Measurements from ENCODE around the gene MAN2C1.

MAN2C1 gene

GRCh38 chr15:75359537-75360250 lies 8.7 kb downstream of the MAN2C1 start:
- no peak overlapping the region for H3K27ac Mint-ChIP-seq
- no peak overlapping the region for H3K4me3 Mint-ChIP-seq
- TF ChIP-seq CTCF (IDR thresholded peaks at IDR 0.05; ENCODE audit: unreplicated experiment in 3 of 3) = no peak
- no peaks in the 10 kb centered on the region for H3K9me3 Mint-ChIP-seq
- H3K36me3 Mint-ChIP-seq (ENCODE audit: low read depth) = peaks cover 9% of the 10 kb centered on the region
- H3K4me1 Mint-ChIP-seq = no peaks in the 10 kb centered on the region
- H3K27me3 Mint-ChIP-seq (ENCODE audit: low read depth) = peaks cover 3% of the 10 kb centered on the region

DNA sequence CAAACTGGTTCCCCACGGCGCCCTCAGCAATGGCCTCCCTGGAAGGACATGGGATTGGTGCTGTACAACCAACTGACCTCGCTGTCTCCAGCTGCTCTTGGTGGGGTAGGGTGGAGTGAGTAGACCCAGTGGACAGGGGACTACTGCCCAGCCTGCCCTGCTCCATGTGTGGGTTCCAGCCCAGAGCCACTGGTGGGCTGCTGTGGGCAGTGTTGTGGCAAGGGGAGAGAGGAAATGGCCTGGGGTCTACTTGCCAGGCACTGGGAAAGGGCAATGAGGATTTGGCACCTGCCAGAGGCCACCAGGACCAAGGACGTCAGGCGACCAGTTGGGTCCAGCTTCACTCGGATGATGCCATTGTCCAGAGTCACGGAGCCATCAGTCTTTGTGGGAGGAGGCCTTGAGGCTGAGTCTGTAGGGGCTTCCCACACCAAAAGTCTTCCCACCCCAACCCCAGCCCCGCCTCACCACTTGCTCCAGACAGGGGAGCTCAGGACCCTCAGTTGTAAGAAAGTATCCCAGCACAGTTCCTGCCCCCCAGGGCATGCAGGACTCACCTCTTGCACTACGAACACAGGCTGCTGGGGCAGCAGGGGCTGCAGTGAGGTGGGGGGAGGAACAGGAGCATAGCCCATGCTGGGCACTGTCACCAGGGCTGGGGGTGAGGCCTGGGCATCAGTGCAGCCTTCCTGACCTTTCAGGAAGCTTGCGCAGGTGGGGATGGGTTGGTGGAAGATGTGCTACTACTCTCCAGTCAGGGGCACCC lies 9.5 kb downstream of the MAN2C1 start:
- Mint-ChIP-seq H3K9me3 (no peaks in the 10 kb centered on the region), H3K27me3 (ENCODE audit: low read depth) (no peaks in the 10 kb centered on the region), H3K27ac (no peak overlapping the region), H3K36me3 (ENCODE audit: low read depth) (peaks cover 10% of the 10 kb centered on the region), H3K4me1 (no peaks in the 10 kb centered on the region), H3K4me3 (no peak overlapping the region)
- no peak for TF ChIP-seq CTCF (IDR thresholded peaks at IDR 0.05; ENCODE audit: unreplicated experiment in 3 of 3)

GRCh38 chr15:75357976-75358673 lies 10.3 kb downstream of the MAN2C1 start:
- Mint-ChIP-seq H3K4me3 (no peak overlapping the region), H3K36me3 (ENCODE audit: low read depth) (peaks cover 10% of the 10 kb centered on the region), H3K4me1 (no peaks in the 10 kb centered on the region), H3K27ac (no peak overlapping the region), H3K9me3 (no peaks in the 10 kb centered on the region), H3K27me3 (ENCODE audit: low read depth) (no peaks in the 10 kb centered on the region)
- no peak for TF ChIP-seq CTCF (IDR thresholded peaks at IDR 0.05; ENCODE audit: unreplicated experiment in 3 of 3)

DNA sequence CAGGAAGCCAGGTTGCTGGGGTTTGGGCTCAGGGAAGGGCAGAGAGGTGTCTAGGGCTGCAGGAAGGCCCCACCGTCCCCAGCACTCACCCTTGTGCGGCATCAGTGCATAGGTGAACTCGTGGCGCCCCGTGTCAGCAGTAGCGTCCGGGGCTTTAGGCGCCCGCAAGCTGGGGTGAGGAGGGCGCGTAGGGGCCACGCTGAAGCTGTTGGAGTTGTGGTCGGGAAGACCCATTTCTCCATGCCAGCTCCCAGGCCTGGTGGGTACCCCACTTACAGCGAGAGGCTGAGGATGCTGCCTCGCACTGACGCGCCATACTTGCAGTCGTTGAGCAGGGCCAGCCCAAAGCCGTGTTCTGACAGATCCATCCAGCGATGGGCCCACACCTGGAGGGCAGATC lies 11.9 kb downstream of the MAN2C1 start:
- H3K9me3 Mint-ChIP-seq = no peaks in the 10 kb centered on the region
- no peaks in the 10 kb centered on the region for H3K27me3 Mint-ChIP-seq (ENCODE audit: low read depth)
- no peak for TF ChIP-seq CTCF (IDR thresholded peaks at IDR 0.05; ENCODE audit: unreplicated experiment in 3 of 3)
- H3K27ac Mint-ChIP-seq = no peak overlapping the region
- no peaks in the 10 kb centered on the region for H3K4me1 Mint-ChIP-seq
- H3K36me3 Mint-ChIP-seq (ENCODE audit: low read depth) = peaks cover 10% of the 10 kb centered on the region
- H3K4me3 Mint-ChIP-seq = no peak overlapping the region

DNA sequence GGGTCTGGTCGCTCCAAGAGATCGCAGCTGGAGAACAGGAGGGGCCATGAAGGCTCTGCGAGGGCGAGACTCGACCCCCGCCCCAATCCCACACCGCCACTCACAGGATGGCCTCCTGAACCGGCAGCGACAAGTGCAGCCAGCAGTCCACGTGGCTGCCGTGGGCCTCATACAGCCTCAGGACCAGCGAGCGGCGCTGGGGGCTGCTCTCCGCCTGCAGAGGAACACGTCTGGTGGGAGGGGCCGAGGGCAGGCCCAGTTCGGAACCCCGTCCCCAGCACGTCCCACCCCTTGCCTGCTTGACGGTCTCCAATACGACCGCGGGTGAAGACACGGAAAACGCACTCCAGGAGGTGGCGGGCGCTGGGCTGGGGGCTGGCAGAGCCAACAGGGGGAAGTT lies 12.4 kb downstream of the MAN2C1 start:
- no peak for TF ChIP-seq CTCF (IDR thresholded peaks at IDR 0.05; ENCODE audit: unreplicated experiment in 3 of 3)
- no peak overlapping the region for H3K4me3 Mint-ChIP-seq
- no peak overlapping the region for H3K27ac Mint-ChIP-seq
- peaks cover 10% of the 10 kb centered on the region for H3K36me3 Mint-ChIP-seq (ENCODE audit: low read depth)
- H3K27me3 Mint-ChIP-seq (ENCODE audit: low read depth) = no peaks in the 10 kb centered on the region
- no peaks in the 10 kb centered on the region for H3K9me3 Mint-ChIP-seq
- no peaks in the 10 kb centered on the region for H3K4me1 Mint-ChIP-seq
